Smooth muscle cell (in vitro differentiated cells): ENCODE measurements around the gene NKIRAS1. TPM values are rescaled to one million over a fixed set of nuclear protein-coding genes. Genes with fewer than 3 reads are reported as not detected.

Source experiments
- DNase-seq: peaks from one replicate; lab custom pipeline; 2025; ENCODE audit not compliant: unreplicated experiment; lab: John Stamatoyannopoulos, UW
- H2AFZ ChIP-seq: fragments of 200-600 bp; sonication (generic); 2 replicates; pipeline ENCODE4 v1.6.0; 2016; ENCODE audit warnings: antibody characterized with exemption, low read depth, mild to moderate bottlenecking
- H3F3A ChIP-seq: fragments of 200-600 bp; sonication (generic); 2 replicates; pipeline ENCODE4 v1.6.0; 2017; ENCODE audit warnings: antibody characterized with exemption, low read depth
- H3K27ac ChIP-seq: fragments of 200-600 bp; sonication (generic); 2 replicates; pipeline ENCODE4 v1.5.1; 2016; ENCODE audit warnings: low read depth, mild to moderate bottlenecking
- H3K27me3 ChIP-seq: fragments of 200-600 bp; sonication (generic); 2 replicates; pipeline ENCODE4 v1.6.1; 2016; ENCODE audit warnings: low read depth, mild to moderate bottlenecking
- H3K36me3 ChIP-seq: fragments of 200-600 bp; sonication (generic); 2 replicates; pipeline ENCODE4 v1.5.1; 2016; ENCODE audit warnings: low read depth
- H3K4me1 ChIP-seq: fragments of 200-600 bp; sonication (generic); 2 replicates; pipeline ENCODE4 v1.5.1; 2016; ENCODE audit warnings: low read depth
- H3K4me2 ChIP-seq: fragments of 200-600 bp; sonication (generic); 2 replicates; pipeline ENCODE4 v1.6.0; 2016; ENCODE audit warnings: mild to moderate bottlenecking
- H3K4me3 ChIP-seq: fragments of 200-600 bp; sonication (generic); 2 replicates; pipeline ENCODE4 v1.5.1; 2016; ENCODE audit warnings: mild to moderate bottlenecking
- H3K79me2 ChIP-seq: fragments of 200-600 bp; sonication (generic); 2 replicates; pipeline ENCODE4 v1.6.0; 2016; ENCODE audit warnings: low read depth, mild to moderate bottlenecking
- H3K9ac ChIP-seq: fragments of 200-600 bp; sonication (generic); 2 replicates; pipeline ENCODE4 v1.6.0; 2016; ENCODE audit warnings: low read depth
- H3K9me3 ChIP-seq: fragments of 200-600 bp; sonication (generic); replicated peaks from 2 replicates; pipeline ENCODE4 v1.5.1; 2016; ENCODE audit warnings: low read depth
- H4K20me1 ChIP-seq: fragments of 200-600 bp; sonication (generic); 2 replicates; pipeline ENCODE4 v1.6.0; 2016; ENCODE audit warnings: low read depth
- WGBS: methylation state at CpG from one replicate; pipeline ENCODE4 v1.1.7; 2016; ENCODE audit warnings: low lambda C conversion rate; 5-methylcytosine and 5-hydroxymethylcytosine counted together
- polyA plus RNA-seq: library from polyadenylated mRNA; unstranded; fragments of >200 nt; fragmentation: Nextera tagmentation; extraction: Ambion mirVana; gene quantifications from 2 replicates; pipeline ENCODE4 v1.2.1, GENCODE V29; 2016
- total RNA-seq: library from RNA; depleted of rRNA; stranded (reverse); fragments of >200 nt; gene quantifications from 2 replicates; pipeline ENCODE4 v1.2.3, GENCODE V29; 2014
- TF ChIP-seq, protein P1 (sequence below): fragments of 200-600 bp; sonication (generic); IDR thresholded peaks from 2 replicates; pipeline ENCODE4 v1.5.1; 2017; ENCODE audit warnings: borderline replicate concordance, mild to moderate bottlenecking, antibody characterized with exemption; ENCODE audit not compliant: insufficient read depth, poor library complexity, severe bottlenecking

NKIRAS1 gene
- total and polyA plus RNA-seq, 2 experiments from 2014 or later, result 15.3 to 17.1 TPM

DNA sequence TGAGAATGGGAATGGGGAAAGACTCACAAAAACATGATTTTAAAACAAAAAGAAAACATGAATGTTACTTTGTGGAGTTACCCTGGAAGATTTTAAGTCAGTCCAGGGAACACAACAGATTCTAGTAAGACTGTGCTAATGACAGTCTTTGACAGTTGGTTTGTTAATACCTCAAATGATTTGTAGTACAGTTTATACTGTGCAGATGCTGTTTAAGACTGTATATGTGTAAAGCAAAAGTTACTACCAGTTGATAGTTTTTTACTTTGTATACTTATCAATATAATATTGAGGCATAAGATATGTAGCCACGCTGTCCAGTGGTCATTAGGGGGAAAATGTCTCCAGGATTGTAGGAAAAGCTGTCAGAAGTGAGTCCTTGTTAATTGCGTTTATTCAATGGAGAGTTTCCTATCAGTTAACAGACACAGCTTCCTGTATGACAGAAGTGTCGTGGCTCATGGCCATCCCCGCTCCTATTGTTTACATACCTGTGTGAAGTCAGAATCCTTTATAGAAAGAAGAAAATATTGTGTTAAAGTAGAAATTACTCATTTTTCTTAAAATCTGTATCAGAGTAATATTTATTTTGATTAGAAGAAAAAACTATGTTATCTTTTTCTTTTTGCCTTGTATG is 36.0 kb downstream of the NKIRAS1 start:
- Histone ChIP-seq H3F3A (peaks cover 3% of the 10 kb centered on the region), H3K4me3 (no peak overlapping the region), H4K20me1 (peaks cover 95% of the 10 kb centered on the region), H3K4me2 (no peak overlapping the region), H3K27ac (no peak overlapping the region), H2AFZ (no peak overlapping the region), H3K4me1 (peaks cover 5% of the 10 kb centered on the region), H3K9me3 (no peaks in the 10 kb centered on the region), H3K79me2 (peaks cover 60% of the 10 kb centered on the region), H3K27me3 (no peaks in the 10 kb centered on the region), H3K9ac (no peak overlapping the region), H3K36me3 (no peaks in the 10 kb centered on the region)
- TF ChIP-seq, protein P1, sequence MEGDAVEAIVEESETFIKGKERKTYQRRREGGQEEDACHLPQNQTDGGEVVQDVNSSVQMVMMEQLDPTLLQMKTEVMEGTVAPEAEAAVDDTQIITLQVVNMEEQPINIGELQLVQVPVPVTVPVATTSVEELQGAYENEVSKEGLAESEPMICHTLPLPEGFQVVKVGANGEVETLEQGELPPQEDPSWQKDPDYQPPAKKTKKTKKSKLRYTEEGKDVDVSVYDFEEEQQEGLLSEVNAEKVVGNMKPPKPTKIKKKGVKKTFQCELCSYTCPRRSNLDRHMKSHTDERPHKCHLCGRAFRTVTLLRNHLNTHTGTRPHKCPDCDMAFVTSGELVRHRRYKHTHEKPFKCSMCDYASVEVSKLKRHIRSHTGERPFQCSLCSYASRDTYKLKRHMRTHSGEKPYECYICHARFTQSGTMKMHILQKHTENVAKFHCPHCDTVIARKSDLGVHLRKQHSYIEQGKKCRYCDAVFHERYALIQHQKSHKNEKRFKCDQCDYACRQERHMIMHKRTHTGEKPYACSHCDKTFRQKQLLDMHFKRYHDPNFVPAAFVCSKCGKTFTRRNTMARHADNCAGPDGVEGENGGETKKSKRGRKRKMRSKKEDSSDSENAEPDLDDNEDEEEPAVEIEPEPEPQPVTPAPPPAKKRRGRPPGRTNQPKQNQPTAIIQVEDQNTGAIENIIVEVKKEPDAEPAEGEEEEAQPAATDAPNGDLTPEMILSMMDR, result no peak
- DNase-seq, result no peak
- 77% methylated on average over 4 of the region's 4 CpGs for WGBS

DNA sequence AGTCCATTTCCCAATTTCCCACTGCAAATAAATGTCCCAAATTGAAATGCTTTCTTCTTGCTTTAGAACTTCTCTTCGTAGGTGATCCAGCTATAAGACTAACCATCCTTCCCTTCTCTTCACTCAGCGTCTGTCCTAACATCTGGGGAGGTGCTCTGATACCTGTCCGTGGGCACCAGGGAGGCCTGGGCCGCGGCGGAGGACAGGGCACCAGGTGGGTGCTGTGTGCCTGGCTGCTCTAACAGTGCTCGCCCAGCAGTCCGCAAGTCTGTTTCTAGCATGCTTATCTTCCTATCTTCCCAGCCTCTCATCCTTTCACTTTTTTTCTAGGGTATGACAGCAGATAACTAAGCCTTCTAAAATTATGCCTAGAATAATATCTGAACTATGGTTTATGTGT is 37.3 kb downstream of the NKIRAS1 start:
- no peaks in the 10 kb centered on the region for H3K27me3 ChIP-seq
- H3K9ac ChIP-seq, result no peak overlapping the region
- TF ChIP-seq, protein P1, result no peak
- H3K4me3 ChIP-seq, result no peak overlapping the region
- peaks cover 72% of the 10 kb centered on the region for H3K79me2 ChIP-seq
- H3K36me3 ChIP-seq, result no peaks in the 10 kb centered on the region
- no peak for DNase-seq
- no peak overlapping the region for H2AFZ ChIP-seq
- peaks cover 94% of the 10 kb centered on the region for H4K20me1 ChIP-seq
- no peak overlapping the region for H3K27ac ChIP-seq
- H3K9me3 ChIP-seq, result no peaks in the 10 kb centered on the region
- H3K4me1 ChIP-seq, result peaks cover 13% of the 10 kb centered on the region
- H3F3A ChIP-seq, result peaks cover 3% of the 10 kb centered on the region
- WGBS, result 99% methylated on average over 8 of the region's 8 CpGs
- no peak overlapping the region for H3K4me2 ChIP-seq

DNA sequence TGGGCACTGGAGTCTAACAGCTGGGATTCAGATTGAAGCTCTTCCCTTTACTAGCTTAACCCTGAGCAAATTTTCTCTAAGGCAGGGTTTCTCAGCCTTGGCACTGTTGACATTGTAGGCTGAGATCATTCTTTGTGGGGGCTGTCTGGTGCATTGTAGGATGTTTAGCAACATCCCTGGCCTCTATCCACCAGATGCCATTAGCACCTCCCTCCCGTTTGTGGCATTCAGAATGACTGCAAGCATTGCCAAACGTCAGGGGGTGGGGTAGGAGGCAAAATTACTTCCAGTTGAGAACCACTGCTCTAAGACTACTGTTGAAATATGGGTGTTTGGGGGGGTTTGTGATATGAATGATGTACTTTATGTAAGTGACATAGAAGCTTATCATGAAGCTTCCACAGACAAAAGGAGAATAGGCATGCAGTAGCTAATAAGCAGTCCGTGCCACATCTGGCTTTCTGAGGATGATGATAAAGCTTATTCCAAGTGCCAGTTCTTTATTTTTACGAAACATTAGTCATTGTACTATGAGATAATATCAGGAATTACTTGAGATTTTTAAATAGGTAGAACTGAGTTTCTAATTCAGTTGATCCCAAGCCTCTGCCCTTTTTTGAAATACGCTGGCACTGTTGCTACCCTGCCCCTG is 39.3 kb downstream of the NKIRAS1 start:
- Histone ChIP-seq H3F3A (peaks cover 3% of the 10 kb centered on the region), H4K20me1 (peaks cover 93% of the 10 kb centered on the region), H3K9ac (no peak overlapping the region), H3K4me1 (peaks cover 16% of the 10 kb centered on the region), H3K27ac (peak overlapping the region; percentile 45), H3K9me3 (no peaks in the 10 kb centered on the region), H2AFZ (no peak overlapping the region), H3K4me3 (no peak overlapping the region), H3K4me2 (peak overlapping the region; percentile 43), H3K27me3 (no peaks in the 10 kb centered on the region), H3K79me2 (peaks cover 62% of the 10 kb centered on the region), H3K36me3 (no peaks in the 10 kb centered on the region)
- WGBS, result 58% methylated on average over 5 of the region's 5 CpGs
- no peak for DNase-seq
- TF ChIP-seq, protein P1, result no peak
